ENCODE data around the gene SNRPA1. TPM values are rescaled to one million over a fixed set of nuclear protein-coding genes. Genes with fewer than 3 reads are reported as not detected.

Gene SNRPA1
- total and polyA plus RNA-seq, 7 experiments from 2014 or later, result 59.6 to 212 (median 90.1) TPM

GRCh38 chr15:101276501-101277037 lies 18.5 kb downstream of the SNRPA1 start:
- peak overlapping the region; percentile 80 to 96 (median 89) for H3K27ac Mint-ChIP-seq

GRCh38 chr15:101275018-101275417 lies 20.0 kb downstream of the SNRPA1 start:
- Histone ChIP-seq H3K27me3 (ENCODE audit: control insufficient read depth in 2 of 2, insufficient read depth in 2 of 2, low read length in 2 of 2) (no peaks in the 10 kb centered on the region), H3K4me1 (ENCODE audit: control insufficient read depth in 2 of 2, insufficient read depth in 2 of 2, low read length in 2 of 2) (peaks cover 11 to 21% of the 10 kb centered on the region in 2 donors), H3K27ac (ENCODE audit: low read depth, low read length) (no peak overlapping the region), H3K36me3 (ENCODE audit: control insufficient read depth in 2 of 3, insufficient read depth in 3 of 3, low read length in 3 of 3) (peaks cover 23 to 57% (median 41%) of the 10 kb centered on the region in 3 experiments), H3K9me3 (ENCODE audit: control insufficient read depth in 2 of 3, low read length in 3 of 3) (no peaks in the 10 kb centered on the region), H3K4me3 (ENCODE audit: low read length) (no peak overlapping the region)
- Mint-ChIP-seq H3K27me3 (no peaks in the 10 kb centered on the region), H3K27ac (peak overlapping the region in 5 of 9 donors; percentile 2 to 70 (median 40)), H3K4me1 (peaks cover 13 to 37% (median 24%) of the 10 kb centered on the region in 7 donors), H3K4me3 (peak overlapping the region in 1 of 10 donors; percentile 45), H3K36me3 (peaks cover 13 to 35% (median 24%) of the 10 kb centered on the region in 5 donors), H3K9me3 (peaks cover 0 to 3% (median 0%) of the 10 kb centered on the region in 11 donors)
- DNase-seq (no peak), ATAC-seq (no peak)
- ChIA-PET POLR2A (interaction anchor here (0.9 to 1.7 kb wide), 3 partner anchors 20 to 32 kb away, joined by 3 to 4 read pairs (median 4); partner anchors contain the start of genes CHSY1 and SNRPA1), CTCF (interaction anchor here (1.0 kb wide), 1 partner anchor 15 kb away, joined by 3 read pairs; no protein-coding TSS in a partner anchor)
- intact Hi-C loops (cut with micrococcal nuclease), result loop anchor here in 1 of 2 donors (5.0 to 10.0 kb wide), 3 partner anchors 258 to 447 kb away; partner anchors contain the start of gene TARS3

More at GRCh38 chr15:101276501-101277037, 18.5 kb downstream of the SNRPA1 start:
- H3K9me3 ChIP-seq (ENCODE audit: control insufficient read depth in 2 of 3, low read length in 3 of 3), result no peaks in the 10 kb centered on the region
- ChIA-PET CTCF (interaction anchor here (0.6 kb wide), 1 partner anchor 11 kb away, joined by 5 read pairs; no protein-coding TSS in a partner anchor), POLR2A (interaction anchor here (0.7 to 1.7 kb wide), 3 partner anchors 15 to 34 kb away, joined by 3 to 8 read pairs (median 6); partner anchors contain the start of gene SNRPA1)
- H3K27me3 ChIP-seq (ENCODE audit: control insufficient read depth in 2 of 2, insufficient read depth in 2 of 2, low read length in 2 of 2), result no peaks in the 10 kb centered on the region
- H3K27me3 Mint-ChIP-seq, result no peaks in the 10 kb centered on the region
- peak overlapping the region; percentile 88 for H3K27ac ChIP-seq (ENCODE audit: low read depth, low read length)
- H3K4me3 Mint-ChIP-seq, result peak overlapping the region; percentile 86 to 99 (median 95)
- H3K36me3 Mint-ChIP-seq, result peaks cover 13 to 39% (median 26%) of the 10 kb centered on the region in 5 donors
- H3K36me3 ChIP-seq (ENCODE audit: control insufficient read depth in 2 of 3, insufficient read depth in 3 of 3, low read length in 3 of 3), result peaks cover 29 to 52% (median 31%) of the 10 kb centered on the region in 3 experiments
- intact Hi-C loops (cut with micrococcal nuclease), result loop anchor here (1.0 to 10.0 kb wide), 9 partner anchors 18 to 674 kb away; partner anchors contain the start of genes CHSY1 (in 2 of the 2), ASB7 (in 1 of the 2), LINS1 (in 1 of the 2) and SNRPA1 (in 1 of the 2)
- DNase-seq (peak in 2 of 9 donors; percentile 16 to 28), ATAC-seq (peak; percentile 25)
- H3K4me1 Mint-ChIP-seq, result peaks cover 13 to 37% (median 24%) of the 10 kb centered on the region in 7 donors
- H3K9me3 Mint-ChIP-seq, result peaks cover 0 to 3% (median 0%) of the 10 kb centered on the region in 11 donors
- H3K4me3 ChIP-seq (ENCODE audit: low read length), result peak overlapping the region; percentile 92
- peaks cover 11 to 21% of the 10 kb centered on the region in 2 donors for H3K4me1 ChIP-seq (ENCODE audit: control insufficient read depth in 2 of 2, insufficient read depth in 2 of 2, low read length in 2 of 2)

- no peaks in the 10 kb centered on the region for H3K9me3 ChIP-seq (ENCODE audit: control insufficient read depth in 2 of 3, low read length in 3 of 3)
- peaks cover 11 to 21% of the 10 kb centered on the region in 2 donors for H3K4me1 ChIP-seq (ENCODE audit: control insufficient read depth in 2 of 2, insufficient read depth in 2 of 2, low read length in 2 of 2)
- Mint-ChIP-seq H3K27ac (peak overlapping the region in 2 of 9 donors; percentile 56 to 82), H3K9me3 (peaks cover 0 to 3% (median 0%) of the 10 kb centered on the region in 11 donors), H3K27me3 (no peaks in the 10 kb centered on the region), H3K36me3 (peaks cover 13 to 46% (median 23%) of the 10 kb centered on the region in 5 donors), H3K4me3 (no peak overlapping the region), H3K4me1 (peaks cover 18 to 37% (median 24%) of the 10 kb centered on the region in 7 donors)
- ChIA-PET POLR2A (no interaction called here), CTCF (no interaction called here)
- no peaks in the 10 kb centered on the region for H3K27me3 ChIP-seq (ENCODE audit: control insufficient read depth in 2 of 2, insufficient read depth in 2 of 2, low read length in 2 of 2)
- ATAC-seq (no peak), DNase-seq (no peak)
- H3K36me3 ChIP-seq (ENCODE audit: control insufficient read depth in 2 of 3, insufficient read depth in 3 of 3, low read length in 3 of 3), result peaks cover 21 to 62% (median 41%) of the 10 kb centered on the region in 3 experiments
- no peak overlapping the region for H3K27ac ChIP-seq (ENCODE audit: low read depth, low read length)
- no peak overlapping the region for H3K4me3 ChIP-seq (ENCODE audit: low read length)
- intact Hi-C loops (cut with micrococcal nuclease), result loop anchor here in 1 of 2 donors (10.0 kb wide), 1 partner anchor 349 kb away; no protein-coding TSS in a partner anchor
Observed at GRCh38 chr15:101273534-101273933, 21.5 kb downstream of the SNRPA1 start.

- POLR2A ChIA-PET, result no interaction called here
- ATAC-seq, result no peak
Observed at GRCh38 chr15:101272584-101272983, 22.5 kb downstream of the SNRPA1 start.

GRCh38 chr15:101269479-101270223 lies 25.4 kb downstream of the SNRPA1 start:
- ChIA-PET CTCF (no interaction called here), POLR2A (interaction anchor here (2.2 kb wide), 1 partner anchor 20 kb away, joined by 4 read pairs; no protein-coding TSS in a partner anchor)

More at GRCh38 chr15:101272584-101272983, 22.5 kb downstream of the SNRPA1 start:
- Mint-ChIP-seq H3K9me3 (peaks cover 0 to 3% (median 0%) of the 10 kb centered on the region in 11 donors), H3K4me1 (peaks cover 16 to 30% (median 18%) of the 10 kb centered on the region in 7 donors), H3K36me3 (peaks cover 13 to 46% (median 23%) of the 10 kb centered on the region in 5 donors), H3K27ac (no peak overlapping the region), H3K27me3 (no peaks in the 10 kb centered on the region), H3K4me3 (no peak overlapping the region)
- Histone ChIP-seq H3K4me3 (ENCODE audit: low read length) (no peak overlapping the region), H3K27me3 (ENCODE audit: control insufficient read depth in 2 of 2, insufficient read depth in 2 of 2, low read length in 2 of 2) (no peaks in the 10 kb centered on the region), H3K9me3 (ENCODE audit: control insufficient read depth in 2 of 3, low read length in 3 of 3) (no peaks in the 10 kb centered on the region), H3K36me3 (ENCODE audit: control insufficient read depth in 2 of 3, insufficient read depth in 3 of 3, low read length in 3 of 3) (peaks cover 21 to 62% (median 41%) of the 10 kb centered on the region in 3 experiments), H3K27ac (ENCODE audit: low read depth, low read length) (no peak overlapping the region), H3K4me1 (ENCODE audit: control insufficient read depth in 2 of 2, insufficient read depth in 2 of 2, low read length in 2 of 2) (peaks cover 6 to 17% of the 10 kb centered on the region in 2 donors)
- CTCF ChIA-PET, result no interaction called here
- DNase-seq, result no peak
- intact Hi-C loops (cut with micrococcal nuclease), result loop anchor here in 1 of 2 donors (10.0 kb wide), 1 partner anchor 348 kb away; no protein-coding TSS in a partner anchor

More at GRCh38 chr15:101269479-101270223, 25.4 kb downstream of the SNRPA1 start:
- Mint-ChIP-seq H3K9me3 (no peaks in the 10 kb centered on the region), H3K4me1 (peaks cover 0 to 13% (median 5%) of the 10 kb centered on the region in 7 donors), H3K27ac (peak overlapping the region in 2 of 9 donors; percentile 56 to 72), H3K4me3 (no peak overlapping the region), H3K27me3 (no peaks in the 10 kb centered on the region), H3K36me3 (peaks cover 12 to 41% (median 19%) of the 10 kb centered on the region in 5 donors)
- intact Hi-C loops (cut with micrococcal nuclease), result loop anchor here in 1 of 2 donors (10.0 kb wide), 1 partner anchor 345 kb away; no protein-coding TSS in a partner anchor
- ATAC-seq (no peak), DNase-seq (no peak)
- Histone ChIP-seq H3K9me3 (ENCODE audit: control insufficient read depth in 2 of 3, low read length in 3 of 3) (no peaks in the 10 kb centered on the region), H3K27me3 (ENCODE audit: control insufficient read depth in 2 of 2, insufficient read depth in 2 of 2, low read length in 2 of 2) (no peaks in the 10 kb centered on the region), H3K4me1 (ENCODE audit: control insufficient read depth in 2 of 2, insufficient read depth in 2 of 2, low read length in 2 of 2) (no peaks in the 10 kb centered on the region), H3K27ac (ENCODE audit: low read depth, low read length) (no peak overlapping the region), H3K4me3 (ENCODE audit: low read length) (no peak overlapping the region), H3K36me3 (ENCODE audit: control insufficient read depth in 2 of 3, insufficient read depth in 3 of 3, low read length in 3 of 3) (peaks cover 21 to 53% (median 30%) of the 10 kb centered on the region in 3 experiments)
